ENCODE data around the gene SFT2D3. TPM values are rescaled to one million over a fixed set of nuclear protein-coding genes. Genes with fewer than 3 reads are reported as not detected.

SFT2D3 gene
- polyA plus RNA-seq, 1 donor from 2014 or later = 6.2 TPM

DNA sequence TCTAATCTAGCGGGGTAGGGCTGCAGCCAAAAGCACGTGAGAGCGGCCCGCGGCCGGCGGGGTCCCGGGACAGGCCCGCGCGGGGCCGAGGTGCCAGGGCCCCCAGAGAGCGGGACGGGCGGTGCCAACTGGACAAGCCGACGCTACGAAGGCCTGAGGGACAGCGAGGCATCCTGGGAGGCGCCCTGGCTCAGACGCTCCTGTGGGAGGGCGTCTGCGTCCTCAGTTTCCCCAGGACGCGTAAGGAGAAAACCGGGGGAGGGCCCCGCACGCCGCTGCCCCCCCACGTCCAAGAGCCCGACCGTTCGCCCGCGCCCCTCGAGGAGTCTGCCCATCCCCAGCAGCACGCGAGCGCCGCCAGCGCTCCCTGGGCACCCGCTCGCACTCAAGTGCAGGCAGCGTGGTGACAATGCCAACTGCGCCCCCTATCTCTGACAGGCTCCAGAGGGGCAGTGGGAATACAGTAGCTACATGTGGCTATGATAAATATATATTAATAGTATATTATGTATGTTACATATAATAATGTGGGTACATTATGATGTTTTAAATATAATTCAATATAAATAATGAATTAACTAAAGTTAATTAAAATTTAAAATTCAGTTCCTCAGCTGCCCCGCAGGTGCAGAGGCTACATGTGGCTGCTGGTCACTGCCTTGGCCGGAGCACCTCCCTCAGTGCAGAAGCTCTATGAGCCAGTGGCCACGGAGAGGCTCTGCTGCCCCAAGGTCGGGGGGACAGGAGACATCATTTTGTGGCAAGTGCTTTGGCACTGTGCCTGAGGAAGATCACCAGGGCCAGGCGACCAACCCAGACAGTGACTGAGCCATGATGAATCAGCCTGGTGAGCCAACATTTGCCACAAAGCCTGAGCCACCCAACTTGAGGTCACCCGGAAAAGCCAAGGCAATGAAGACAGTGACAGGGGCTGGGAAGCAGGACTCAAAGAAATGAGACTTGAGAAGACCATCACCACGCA lies 5.5 kb upstream of the SFT2D3 start:
- no peak overlapping the region for H2AFZ ChIP-seq (ENCODE audit: low read depth, low read length)
- H3K4me2 ChIP-seq (ENCODE audit: low read length) = no peak overlapping the region
- H3K4me3 ChIP-seq (ENCODE audit: low read length) = no peak overlapping the region
- no peaks in the 10 kb centered on the region for H3K9me3 ChIP-seq (ENCODE audit: low read length)
- H3F3A ChIP-seq (ENCODE audit: insufficient read depth, low read length, poor library complexity, severe bottlenecking) = no peaks in the 10 kb centered on the region
- H3K79me2 ChIP-seq (replicated peaks; ENCODE audit: insufficient read depth, low read length) = no peaks in the 10 kb centered on the region
- peaks cover 2% of the 10 kb centered on the region for H3K27me3 ChIP-seq (ENCODE audit: insufficient read depth, low read depth, low read length)
- no peak overlapping the region for H3K27ac ChIP-seq (ENCODE audit: low read length)
- H3K36me3 ChIP-seq (ENCODE audit: insufficient read depth, low read length) = no peaks in the 10 kb centered on the region
- H3K9me2 ChIP-seq (ENCODE audit: insufficient read depth, low read length) = no peaks in the 10 kb centered on the region
- H4K20me1 ChIP-seq (ENCODE audit: insufficient read depth) = no peaks in the 10 kb centered on the region
- TF ChIP-seq, protein P1, sequence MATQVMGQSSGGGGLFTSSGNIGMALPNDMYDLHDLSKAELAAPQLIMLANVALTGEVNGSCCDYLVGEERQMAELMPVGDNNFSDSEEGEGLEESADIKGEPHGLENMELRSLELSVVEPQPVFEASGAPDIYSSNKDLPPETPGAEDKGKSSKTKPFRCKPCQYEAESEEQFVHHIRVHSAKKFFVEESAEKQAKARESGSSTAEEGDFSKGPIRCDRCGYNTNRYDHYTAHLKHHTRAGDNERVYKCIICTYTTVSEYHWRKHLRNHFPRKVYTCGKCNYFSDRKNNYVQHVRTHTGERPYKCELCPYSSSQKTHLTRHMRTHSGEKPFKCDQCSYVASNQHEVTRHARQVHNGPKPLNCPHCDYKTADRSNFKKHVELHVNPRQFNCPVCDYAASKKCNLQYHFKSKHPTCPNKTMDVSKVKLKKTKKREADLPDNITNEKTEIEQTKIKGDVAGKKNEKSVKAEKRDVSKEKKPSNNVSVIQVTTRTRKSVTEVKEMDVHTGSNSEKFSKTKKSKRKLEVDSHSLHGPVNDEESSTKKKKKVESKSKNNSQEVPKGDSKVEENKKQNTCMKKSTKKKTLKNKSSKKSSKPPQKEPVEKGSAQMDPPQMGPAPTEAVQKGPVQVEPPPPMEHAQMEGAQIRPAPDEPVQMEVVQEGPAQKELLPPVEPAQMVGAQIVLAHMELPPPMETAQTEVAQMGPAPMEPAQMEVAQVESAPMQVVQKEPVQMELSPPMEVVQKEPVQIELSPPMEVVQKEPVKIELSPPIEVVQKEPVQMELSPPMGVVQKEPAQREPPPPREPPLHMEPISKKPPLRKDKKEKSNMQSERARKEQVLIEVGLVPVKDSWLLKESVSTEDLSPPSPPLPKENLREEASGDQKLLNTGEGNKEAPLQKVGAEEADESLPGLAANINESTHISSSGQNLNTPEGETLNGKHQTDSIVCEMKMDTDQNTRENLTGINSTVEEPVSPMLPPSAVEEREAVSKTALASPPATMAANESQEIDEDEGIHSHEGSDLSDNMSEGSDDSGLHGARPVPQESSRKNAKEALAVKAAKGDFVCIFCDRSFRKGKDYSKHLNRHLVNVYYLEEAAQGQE (IDR thresholded peaks at IDR 0.05; ENCODE audit: borderline replicate concordance) = no peak
- TF ChIP-seq POLR2AphosphoS5 (IDR thresholded peaks at IDR 0.05) (no peak), EP300 (conservative IDR thresholded peaks at IDR 0.05; ENCODE audit: poor library complexity, severe bottlenecking) (no peak), SMC3 (conservative IDR thresholded peaks at IDR 0.05; ENCODE audit: poor library complexity) (no peak), TAF1 (IDR thresholded peaks at IDR 0.05; ENCODE audit: low read depth) (no peak), EZH2 (IDR thresholded peaks at IDR 0.05; ENCODE audit: borderline replicate concordance, insufficient read depth, low read length, poor library complexity, severe bottlenecking) (no peak), RAD21 (conservative IDR thresholded peaks at IDR 0.05) (no peak), MXI1 (conservative IDR thresholded peaks at IDR 0.05; ENCODE audit: poor library complexity, severe bottlenecking) (no peak)
- TF ChIP-seq, protein P2, sequence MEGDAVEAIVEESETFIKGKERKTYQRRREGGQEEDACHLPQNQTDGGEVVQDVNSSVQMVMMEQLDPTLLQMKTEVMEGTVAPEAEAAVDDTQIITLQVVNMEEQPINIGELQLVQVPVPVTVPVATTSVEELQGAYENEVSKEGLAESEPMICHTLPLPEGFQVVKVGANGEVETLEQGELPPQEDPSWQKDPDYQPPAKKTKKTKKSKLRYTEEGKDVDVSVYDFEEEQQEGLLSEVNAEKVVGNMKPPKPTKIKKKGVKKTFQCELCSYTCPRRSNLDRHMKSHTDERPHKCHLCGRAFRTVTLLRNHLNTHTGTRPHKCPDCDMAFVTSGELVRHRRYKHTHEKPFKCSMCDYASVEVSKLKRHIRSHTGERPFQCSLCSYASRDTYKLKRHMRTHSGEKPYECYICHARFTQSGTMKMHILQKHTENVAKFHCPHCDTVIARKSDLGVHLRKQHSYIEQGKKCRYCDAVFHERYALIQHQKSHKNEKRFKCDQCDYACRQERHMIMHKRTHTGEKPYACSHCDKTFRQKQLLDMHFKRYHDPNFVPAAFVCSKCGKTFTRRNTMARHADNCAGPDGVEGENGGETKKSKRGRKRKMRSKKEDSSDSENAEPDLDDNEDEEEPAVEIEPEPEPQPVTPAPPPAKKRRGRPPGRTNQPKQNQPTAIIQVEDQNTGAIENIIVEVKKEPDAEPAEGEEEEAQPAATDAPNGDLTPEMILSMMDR (IDR thresholded peaks at IDR 0.05; ENCODE audit: poor library complexity, severe bottlenecking) = no peak
- H3K9ac ChIP-seq (ENCODE audit: low read length) = no peak overlapping the region

DNA sequence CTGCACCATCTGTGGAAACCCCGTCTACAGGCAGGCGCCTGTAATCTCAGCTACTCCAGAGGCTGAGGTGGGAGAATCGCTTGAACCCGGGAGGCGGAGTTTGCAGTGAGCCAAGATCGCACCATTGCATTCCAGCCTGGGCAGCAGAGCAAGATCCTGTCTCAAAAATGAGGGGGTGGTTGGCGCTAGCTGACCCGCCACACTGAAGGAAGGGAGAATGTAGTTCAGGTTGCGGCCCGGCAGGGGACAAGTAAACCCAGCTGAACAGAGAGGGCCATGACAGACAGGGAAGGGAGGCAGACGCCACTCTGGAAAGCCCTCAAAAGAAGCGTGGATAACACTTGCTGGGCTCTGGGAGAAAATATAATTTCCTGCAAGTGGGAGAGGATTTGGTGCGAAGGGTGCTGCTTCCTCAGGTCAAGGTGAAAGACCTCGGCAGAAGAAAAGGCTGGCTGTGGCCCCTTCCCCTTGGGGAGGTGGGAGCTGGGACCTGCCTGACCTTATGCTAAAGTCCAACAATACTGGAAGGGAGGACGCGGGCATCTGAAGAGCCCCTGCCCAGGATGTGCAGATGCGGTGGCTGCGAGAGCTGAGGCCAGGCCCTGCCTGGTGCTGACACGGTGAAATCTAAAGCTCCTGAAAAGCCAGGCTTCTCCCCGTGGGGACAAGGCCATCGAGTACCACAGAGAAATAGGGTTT lies 3.7 kb upstream of the SFT2D3 start:
- peaks cover 6% of the 10 kb centered on the region for H3F3A ChIP-seq (ENCODE audit: insufficient read depth, low read length, poor library complexity, severe bottlenecking)
- H4K20me1 ChIP-seq (ENCODE audit: insufficient read depth) = no peaks in the 10 kb centered on the region
- H3K36me3 ChIP-seq (ENCODE audit: insufficient read depth, low read length) = no peaks in the 10 kb centered on the region
- no peak overlapping the region for H3K27ac ChIP-seq (ENCODE audit: low read length)
- H3K4me3 ChIP-seq (ENCODE audit: low read length) = no peak overlapping the region
- no peaks in the 10 kb centered on the region for H3K9me2 ChIP-seq (ENCODE audit: insufficient read depth, low read length)
- no peak overlapping the region for H2AFZ ChIP-seq (ENCODE audit: low read depth, low read length)
- no peaks in the 10 kb centered on the region for H3K9me3 ChIP-seq (ENCODE audit: low read length)
- no peak overlapping the region for H3K9ac ChIP-seq (ENCODE audit: low read length)
- no peaks in the 10 kb centered on the region for H3K79me2 ChIP-seq (replicated peaks; ENCODE audit: insufficient read depth, low read length)
- TF ChIP-seq RAD21 (conservative IDR thresholded peaks at IDR 0.05) (no peak), SMC3 (conservative IDR thresholded peaks at IDR 0.05; ENCODE audit: poor library complexity) (no peak), POLR2AphosphoS5 (IDR thresholded peaks at IDR 0.05) (no peak), TAF1 (IDR thresholded peaks at IDR 0.05; ENCODE audit: low read depth) (no peak), EZH2 (IDR thresholded peaks at IDR 0.05; ENCODE audit: borderline replicate concordance, insufficient read depth, low read length, poor library complexity, severe bottlenecking) (no peak), EP300 (conservative IDR thresholded peaks at IDR 0.05; ENCODE audit: poor library complexity, severe bottlenecking) (no peak), MXI1 (conservative IDR thresholded peaks at IDR 0.05; ENCODE audit: poor library complexity, severe bottlenecking) (no peak)
- TF ChIP-seq, protein P1 (IDR thresholded peaks at IDR 0.05; ENCODE audit: borderline replicate concordance) = no peak
- TF ChIP-seq, protein P2 (IDR thresholded peaks at IDR 0.05; ENCODE audit: poor library complexity, severe bottlenecking) = no peak
- H3K4me2 ChIP-seq (ENCODE audit: low read length) = no peak overlapping the region
- H3K27me3 ChIP-seq (ENCODE audit: insufficient read depth, low read depth, low read length) = peaks cover 2% of the 10 kb centered on the region
